HG03196 (cell line): ENCODE results near the gene BDKRB2.

Experiments used
- ATAC-seq: cut with Tn5 transposase; IDR thresholded peaks from one replicate; pipeline ENCODE4 v1.9.1; 2021; ENCODE audit not compliant: unreplicated experiment

The BDKRB2 gene

GRCh38 chr14:96268431-96269358, 64.1 kb downstream of the BDKRB2 start:
- no peak for ATAC-seq

GRCh38 chr14:96269359-96269710, 64.7 kb downstream of the BDKRB2 start:
- no peak for ATAC-seq

DNA sequence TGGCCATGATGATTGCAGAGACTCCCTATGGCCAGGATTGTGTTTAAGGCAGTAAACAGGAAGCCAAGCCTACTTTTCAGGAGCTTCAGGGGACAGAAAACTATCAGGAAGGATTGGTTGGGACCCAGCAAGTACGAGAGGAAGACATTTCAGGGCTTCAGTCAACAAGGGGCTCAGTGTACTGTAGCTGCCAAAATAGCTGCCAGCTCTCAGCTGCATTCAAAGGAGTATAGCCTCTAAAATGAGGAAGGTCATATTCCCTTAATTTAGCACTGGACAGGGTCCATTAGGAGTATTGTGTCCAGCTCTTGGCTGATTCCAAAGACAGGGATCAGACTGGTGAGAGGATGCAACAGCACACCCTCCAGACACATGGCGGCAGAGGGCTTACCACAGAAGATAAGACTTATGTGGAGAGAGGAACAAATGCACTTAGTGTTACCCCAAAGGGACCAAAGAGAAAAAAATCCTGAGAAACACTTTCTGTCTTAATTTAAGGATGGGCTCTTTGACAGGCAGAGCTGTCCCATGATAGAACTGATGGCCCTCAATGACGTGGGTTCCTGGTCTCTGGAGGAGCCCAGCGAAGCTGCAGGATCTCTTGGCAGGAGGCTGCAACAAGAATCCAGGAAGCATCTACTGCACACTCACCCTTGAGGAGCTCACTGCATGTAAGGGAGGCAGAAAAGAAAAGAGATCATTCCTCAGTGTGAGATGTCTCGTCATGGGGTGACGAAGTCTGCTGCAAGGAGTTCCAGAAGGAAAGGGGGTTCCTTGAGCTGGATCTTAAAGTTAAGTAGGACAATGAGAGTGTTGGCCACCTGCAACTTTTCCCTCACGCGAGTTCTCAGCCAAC, 66.2 kb downstream of the BDKRB2 start:
- ATAC-seq = no peak

- ATAC-seq = no peak
Observed at GRCh38 chr14:96271421-96271762, 66.8 kb downstream of the BDKRB2 start.

- no peak for ATAC-seq
Observed at GRCh38 chr14:96272777-96273473, 68.3 kb downstream of the BDKRB2 start.

DNA sequence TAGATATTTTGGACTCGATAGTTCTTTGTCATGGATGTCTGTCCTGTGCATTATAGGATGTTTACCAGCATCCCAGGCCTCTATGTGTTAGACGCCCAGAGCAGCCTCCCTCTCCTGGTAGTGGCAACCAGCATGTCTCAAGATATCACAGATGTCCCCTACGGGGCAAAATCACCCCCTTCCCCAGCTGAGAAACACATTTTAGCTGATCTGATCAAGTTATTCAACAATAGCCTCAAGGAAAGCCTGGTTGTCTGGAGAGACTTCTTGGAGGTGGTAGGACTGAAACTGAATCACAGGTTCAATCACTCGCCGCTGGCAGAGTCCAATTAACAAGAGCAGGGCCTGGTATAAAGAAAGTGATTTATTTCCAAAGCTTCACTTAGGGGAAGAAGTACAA, 69.0 kb downstream of the BDKRB2 start:
- no peak for ATAC-seq

DNA sequence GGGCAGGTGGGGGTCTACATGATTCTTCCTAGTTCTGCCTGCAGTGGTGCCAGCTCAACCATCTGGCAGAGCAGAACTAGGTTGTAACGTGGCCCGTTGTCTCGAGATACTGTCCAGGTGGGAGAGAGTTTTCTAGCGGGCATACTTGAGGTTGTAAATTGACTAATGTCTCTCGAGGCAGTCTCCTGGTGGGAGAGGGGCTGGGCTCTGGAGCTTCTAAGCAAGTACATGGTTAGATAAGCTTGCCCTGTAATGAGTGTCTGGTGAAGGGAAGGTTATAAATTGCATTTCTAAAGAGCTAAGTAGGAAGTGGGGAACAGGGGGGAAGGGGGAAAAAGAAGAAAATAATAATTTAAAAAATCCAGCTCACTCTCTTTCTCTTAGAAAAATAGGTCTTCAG, 69.5 kb downstream of the BDKRB2 start:
- no peak for ATAC-seq

- ATAC-seq = no peak
Observed at GRCh38 chr14:96274543-96274942, 69.9 kb downstream of the BDKRB2 start.

- ATAC-seq = no peak
Observed at GRCh38 chr14:96275177-96276112, 70.8 kb downstream of the BDKRB2 start.

DNA sequence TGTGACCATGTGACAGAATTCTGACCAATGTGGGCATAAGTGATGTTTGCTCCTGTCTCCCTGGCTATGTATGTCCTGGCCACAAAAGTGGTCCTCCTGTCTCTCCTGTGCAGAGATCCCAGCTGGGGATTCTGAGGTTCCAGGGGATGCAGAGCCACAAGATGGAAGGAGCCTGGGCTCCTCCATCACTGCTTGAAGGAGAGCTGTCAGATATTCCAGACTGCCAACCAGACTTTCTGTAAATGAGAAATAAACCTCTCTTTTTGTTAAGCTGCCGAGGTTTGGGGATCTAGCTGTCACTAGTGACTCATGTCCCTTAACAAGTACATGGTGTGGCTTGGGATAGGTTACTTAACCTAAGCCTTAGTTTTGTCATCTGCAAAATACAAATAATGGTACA, 73.3 kb downstream of the BDKRB2 start:
- ATAC-seq = no peak

- ATAC-seq = no peak
Observed at GRCh38 chr14:96279564-96279963, 74.9 kb downstream of the BDKRB2 start.

- no peak for ATAC-seq
Observed at GRCh38 chr14:96280104-96280503, 75.5 kb downstream of the BDKRB2 start.

GRCh38 chr14:96281486-96281885, 76.8 kb downstream of the BDKRB2 start:
- no peak for ATAC-seq

GRCh38 chr14:96284008-96284407, 79.4 kb downstream of the BDKRB2 start:
- ATAC-seq = no peak

GRCh38 chr14:96284430-96284829, 79.8 kb downstream of the BDKRB2 start:
- no peak for ATAC-seq

GRCh38 chr14:96285667-96286066, 81.0 kb downstream of the BDKRB2 start:
- ATAC-seq = no peak

- ATAC-seq = no peak
Observed at GRCh38 chr14:96286251-96286650, 81.6 kb downstream of the BDKRB2 start.

DNA sequence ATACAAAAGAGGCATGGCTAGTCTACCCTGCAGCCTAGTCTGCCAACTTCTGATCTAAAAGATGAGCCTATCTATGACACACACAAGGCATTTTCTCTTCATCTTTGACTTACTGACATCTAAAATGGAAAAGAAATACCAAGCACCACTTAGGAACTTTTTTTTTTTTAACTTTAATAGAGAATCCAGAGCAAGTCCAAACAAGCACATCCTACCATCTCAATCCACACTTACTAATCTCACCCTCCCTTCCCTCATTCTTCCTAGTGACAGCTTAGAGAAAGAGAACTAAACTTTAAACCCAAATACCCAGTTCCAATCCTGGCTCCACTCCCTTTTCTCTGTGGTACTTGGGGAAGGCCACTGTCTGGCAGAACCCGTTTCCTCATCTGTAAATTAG, 83.2 kb downstream of the BDKRB2 start:
- ATAC-seq = no peak
